Naive B cell (primary cell): ENCODE data around the gene PCSK1N. TPM values are rescaled to one million over a fixed set of nuclear protein-coding genes. Genes with fewer than 3 reads are reported as not detected.
"Not testable (repeated sequence)": the region's sequence is repeated elsewhere in the genome, so short reads cannot be mapped to it uniquely, and the experiment has no call there.

Experiments
- ATAC-seq, 2 donors: fragments of 150-1000 bp; cut with Tn5 transposase; 2 replicates each; pipeline ENCODE4 v1.10.0; 2021; ENCODE audit warnings: low read depth in 2 of 2, mild to moderate bottlenecking in 2 of 2, moderate library complexity in 2 of 2
- DNase-seq: peaks from one replicate; pipeline ENCODE4 v3.0.0; 2022
- H3K27ac Mint-ChIP-seq, 6 donors: one replicate each; pipeline ENCODE4 v1.8.0; 2020 to 2022; ENCODE audit warnings: mild to moderate bottlenecking in 6 of 6, mixed read lengths in 6 of 6, moderate library complexity in 5 of 6, inconsistent platforms in 2 of 6
- H3K27me3 Mint-ChIP-seq, 3 donors: one replicate each; pipeline ENCODE4 v1.8.0; 2021 to 2022; ENCODE audit warnings: mixed read lengths in 3 of 3, mild to moderate bottlenecking in 1 of 3
- H3K36me3 Mint-ChIP-seq, 2 donors: one replicate each; pipeline ENCODE4 v1.8.0; 2020 to 2022; ENCODE audit warnings: mixed read lengths in 2 of 2, inconsistent platforms in 1 of 2, mild to moderate bottlenecking in 1 of 2
- H3K4me1 Mint-ChIP-seq, 3 donors: one replicate each; pipeline ENCODE4 v1.8.0; 2020 to 2022; ENCODE audit warnings: mixed read lengths in 3 of 3, inconsistent platforms in 1 of 3, mild to moderate bottlenecking in 1 of 3, moderate library complexity in 1 of 3
- H3K4me3 Mint-ChIP-seq, 8 donors: one replicate each; pipeline ENCODE4 v1.8.0; 2020 to 2022; ENCODE audit warnings: mild to moderate bottlenecking in 8 of 8, mixed read lengths in 8 of 8, moderate library complexity in 8 of 8, inconsistent platforms in 2 of 8
- H3K9me3 Mint-ChIP-seq, 7 donors: one replicate each; pipeline ENCODE4 v1.8.0; 2020 to 2022; ENCODE audit warnings: mixed read lengths in 7 of 7, mild to moderate bottlenecking in 5 of 7, inconsistent platforms in 2 of 7, moderate library complexity in 1 of 7
- polyA plus RNA-seq, 6 donors: library from polyadenylated mRNA; unstranded; fragments of 300-500 nt; fragmentation: Illumina TruSeq; gene quantifications; one replicate each; pipeline ENCODE4 v1.2.3, GENCODE V29; 2021; ENCODE audit warnings: low read depth in 6 of 6

The PCSK1N gene, protein sequence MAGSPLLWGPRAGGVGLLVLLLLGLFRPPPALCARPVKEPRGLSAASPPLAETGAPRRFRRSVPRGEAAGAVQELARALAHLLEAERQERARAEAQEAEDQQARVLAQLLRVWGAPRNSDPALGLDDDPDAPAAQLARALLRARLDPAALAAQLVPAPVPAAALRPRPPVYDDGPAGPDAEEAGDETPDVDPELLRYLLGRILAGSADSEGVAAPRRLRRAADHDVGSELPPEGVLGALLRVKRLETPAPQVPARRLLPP
- polyA plus RNA-seq: under 1 TPM in 1 of 6 donors, not detected in 5; 0.57 TPM

DNA sequence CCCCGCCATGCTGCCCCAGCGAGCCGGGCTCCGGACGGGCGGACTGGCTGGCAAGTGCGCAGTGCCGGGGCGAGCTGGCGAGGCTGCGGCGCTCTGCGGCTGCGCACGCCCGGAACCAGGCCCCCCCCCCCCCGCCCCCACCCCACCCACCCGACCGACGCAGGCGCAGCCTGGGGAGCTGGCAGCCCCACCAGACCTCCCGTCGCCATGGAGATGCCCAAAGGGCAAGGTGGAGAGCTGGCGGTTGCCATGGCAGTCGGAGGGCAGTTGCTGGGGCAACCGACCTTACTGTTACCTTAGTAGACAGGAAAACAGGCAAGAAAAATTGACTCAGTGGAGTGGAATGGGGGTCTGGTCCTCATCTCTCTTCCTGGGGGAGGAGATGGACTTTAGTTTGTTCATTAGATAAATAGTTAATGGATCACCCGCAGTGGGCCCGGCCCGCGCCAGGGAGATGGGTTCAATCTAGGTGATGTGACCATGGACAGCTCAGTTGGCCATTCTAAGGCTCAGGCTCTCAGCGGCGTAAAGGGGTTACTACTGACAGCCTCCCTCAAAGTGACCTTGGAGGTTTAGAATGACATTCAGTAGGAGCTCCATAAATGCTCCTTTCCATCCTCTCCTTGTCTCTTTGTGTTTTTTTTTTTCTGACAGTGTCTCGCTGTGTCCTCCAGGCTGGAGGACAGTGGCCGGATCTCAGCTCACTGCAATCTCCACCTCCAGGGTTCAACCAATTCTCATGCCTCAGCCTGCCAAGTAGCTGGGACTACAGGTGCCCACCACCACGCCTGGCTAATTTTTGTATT, at the start of gene PCSK1N:
PCSK1N (minus strand) TSS at position 87 of the 806 bp plus-strand sequence; CDS start at position 9, 78 bp downstream.
- peak within 1 kb of the TSS in 4 of 6 donors; percentile 41 to 86 (median 76) for H3K27ac Mint-ChIP-seq
- H3K4me1 Mint-ChIP-seq: peaks cover 11 to 13% (median 12%) of the 10 kb centered on the region in 3 donors
- no peak for DNase-seq
- H3K9me3 Mint-ChIP-seq: peaks cover 0 to 6% (median 0%) of the 10 kb centered on the region in 7 donors
- H3K36me3 Mint-ChIP-seq: no peaks in the 10 kb centered on the region
- peak within 1 kb of the TSS; percentile 1 to 77 (median 64) for H3K4me3 Mint-ChIP-seq
- peaks cover 30 to 44% (median 38%) of the 10 kb centered on the region in 3 donors for H3K27me3 Mint-ChIP-seq
- ATAC-seq: peak; percentile 42 to 44

DNA sequence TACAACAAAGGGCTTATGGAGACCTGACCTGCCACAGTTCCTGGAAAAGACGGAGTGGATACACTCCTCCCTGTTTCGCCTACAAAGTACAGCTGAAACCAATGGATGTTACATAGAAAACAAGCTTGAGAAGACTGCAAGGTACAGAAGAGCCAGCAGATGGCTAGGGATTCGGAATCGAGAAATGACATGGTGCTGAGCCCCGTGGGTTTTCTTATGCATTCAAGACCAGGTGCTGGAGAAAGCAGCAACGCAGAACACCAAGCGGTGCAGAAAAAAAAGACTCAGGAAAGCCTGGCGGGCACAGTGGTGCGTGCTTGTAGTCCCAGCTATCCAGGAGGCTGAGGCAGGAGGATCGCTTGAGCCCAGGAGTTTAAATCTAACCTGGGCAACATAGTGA, 48.3 kb upstream of the PCSK1N start:
- Mint-ChIP-seq H3K36me3 (no peaks in the 10 kb centered on the region), H3K4me1 (no peaks in the 10 kb centered on the region), H3K9me3 (peaks cover 0 to 3% (median 0%) of the 10 kb centered on the region in 7 donors), H3K27ac (peak overlapping the region in 1 of 6 donors; percentile 25), H3K27me3 (no peaks in the 10 kb centered on the region), H3K4me3 (no peak overlapping the region)
- ATAC-seq (no peak), DNase-seq (no peak)

DNA sequence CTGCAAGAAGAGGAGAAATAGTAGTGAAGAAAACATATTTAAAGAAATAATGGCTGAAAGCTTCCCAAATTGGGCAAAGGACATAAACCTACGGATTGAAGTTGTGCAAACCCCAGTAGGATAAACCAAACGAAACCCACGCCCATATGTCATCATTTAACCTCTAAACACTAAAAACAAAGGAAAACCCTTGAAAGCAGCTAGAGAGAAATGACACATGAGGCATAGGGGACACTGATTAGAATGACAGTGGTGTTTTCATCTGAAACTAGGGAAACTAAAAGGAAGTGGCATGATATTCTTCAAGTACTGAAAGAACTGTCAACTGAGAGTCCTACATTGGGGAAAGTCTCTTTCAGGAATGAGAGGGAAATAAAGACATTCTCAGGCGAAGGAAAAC, 41.5 kb upstream of the PCSK1N start:
- not testable (repeated sequence) for H3K27ac Mint-ChIP-seq, ATAC-seq

DNA sequence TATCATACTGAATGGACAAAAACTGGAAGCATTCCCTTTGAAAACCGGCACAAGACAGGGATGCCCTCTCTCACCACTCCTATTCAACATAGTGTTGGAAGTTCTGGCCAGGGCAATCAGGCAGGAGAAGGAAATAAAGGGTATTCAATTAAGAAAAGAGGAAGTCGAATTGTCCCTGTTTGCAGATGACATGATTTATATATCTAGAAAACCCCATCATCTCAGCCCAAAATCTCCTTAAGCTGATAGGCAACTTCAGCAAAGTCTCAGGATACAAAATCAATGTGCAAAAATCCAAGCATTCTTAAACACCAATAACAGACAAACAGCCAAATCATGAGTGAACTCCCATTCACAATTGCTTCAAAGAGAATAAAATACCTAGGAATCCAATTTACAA, 36.6 kb upstream of the PCSK1N start:
- not testable (repeated sequence) for ATAC-seq, H3K4me3 Mint-ChIP-seq, H3K27ac Mint-ChIP-seq, H3K4me1 Mint-ChIP-seq, H3K36me3 Mint-ChIP-seq, H3K9me3 Mint-ChIP-seq, DNase-seq, H3K27me3 Mint-ChIP-seq

More for the DNA sequence above, 41.5 kb upstream of the PCSK1N start:
- not testable (repeated sequence) for H3K4me3 Mint-ChIP-seq, DNase-seq, H3K9me3 Mint-ChIP-seq, H3K36me3 Mint-ChIP-seq, H3K27me3 Mint-ChIP-seq, H3K4me1 Mint-ChIP-seq

DNA sequence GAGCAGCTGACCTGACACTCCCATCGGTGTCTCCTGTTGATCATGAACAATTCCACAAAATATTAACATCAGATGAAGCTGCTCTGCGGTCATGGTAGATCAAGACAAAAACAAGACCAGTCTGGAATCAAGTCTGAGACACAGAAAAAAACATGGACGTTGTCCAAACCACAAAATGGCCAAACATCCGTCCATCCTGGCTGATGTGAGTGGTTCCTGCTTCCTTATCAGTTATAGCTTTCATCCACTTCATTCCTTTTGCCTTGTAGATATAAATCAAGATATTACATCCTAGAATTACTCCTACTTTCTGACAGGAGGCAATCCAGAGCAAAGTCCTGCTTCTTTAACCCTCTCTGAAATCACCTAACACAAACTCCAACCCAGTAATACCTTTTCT, 28.8 kb upstream of the PCSK1N start:
- Mint-ChIP-seq H3K36me3 (no peaks in the 10 kb centered on the region), H3K4me3 (no peak overlapping the region), H3K27me3 (peaks cover 0 to 23% (median 0%) of the 10 kb centered on the region in 3 donors), H3K9me3 (peaks cover 0 to 2% (median 0%) of the 10 kb centered on the region in 7 donors), H3K27ac (no peak overlapping the region), H3K4me1 (no peaks in the 10 kb centered on the region)
- no peak for ATAC-seq
- no peak for DNase-seq

DNA sequence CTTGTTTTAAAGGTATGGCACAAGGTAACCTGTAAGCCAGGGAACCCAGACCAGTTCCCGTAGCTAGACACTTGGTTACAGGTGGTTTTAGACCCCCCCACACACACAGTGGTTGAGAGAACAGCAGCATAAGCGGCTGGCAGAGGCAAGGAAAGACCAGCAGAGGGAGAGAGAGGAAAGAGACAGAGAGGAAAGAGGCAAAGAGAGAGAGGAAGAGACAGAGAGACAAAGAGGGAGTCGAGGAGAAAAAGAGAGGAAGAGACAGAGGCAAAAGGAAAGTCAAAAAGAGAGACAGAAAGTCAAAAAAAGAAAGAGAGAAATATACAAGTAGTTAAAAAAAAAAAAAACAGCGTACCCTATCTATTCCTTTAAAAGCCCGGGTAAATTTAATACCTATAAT, 19.5 kb upstream of the PCSK1N start:
- H3K27ac Mint-ChIP-seq: no peak overlapping the region

DNA sequence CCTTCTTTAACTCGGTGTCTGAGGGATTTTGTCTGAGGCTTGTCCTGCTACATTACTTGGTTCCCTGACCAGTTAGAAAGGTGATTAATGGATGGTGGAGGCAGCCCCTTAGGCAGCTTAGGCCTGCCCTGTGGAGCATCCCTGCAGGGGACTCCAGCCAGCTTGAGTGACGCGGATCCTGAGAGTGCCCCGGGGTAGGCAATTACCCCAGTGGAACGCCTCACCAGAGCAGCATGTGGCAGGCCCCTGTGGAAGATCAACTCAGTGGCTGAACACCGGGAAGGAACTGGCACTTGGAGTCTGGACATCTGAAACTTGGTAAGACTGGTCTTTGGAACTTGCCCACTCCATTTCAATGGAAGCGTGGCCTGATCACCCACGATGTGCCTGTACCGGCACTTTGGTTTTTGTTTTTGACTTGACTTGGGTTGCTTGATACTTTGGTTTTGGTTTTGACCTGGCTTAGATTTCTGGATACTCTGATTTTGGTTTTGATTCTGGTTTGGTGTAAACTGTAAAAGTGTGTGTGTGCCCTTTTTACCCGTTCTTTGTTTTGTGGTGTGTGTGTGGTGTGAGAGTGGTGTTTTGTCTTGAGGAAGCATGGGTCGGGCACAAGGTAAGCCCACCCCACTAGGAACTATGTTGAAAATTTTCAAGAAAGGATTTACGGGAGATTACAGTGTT, 18.9 kb upstream of the PCSK1N start:
- H3K4me1 Mint-ChIP-seq, ATAC-seq, H3K36me3 Mint-ChIP-seq, H3K4me3 Mint-ChIP-seq, DNase-seq: not testable (repeated sequence)
- peaks cover 5 to 21% (median 16%) of the 10 kb centered on the region in 3 donors for H3K27me3 Mint-ChIP-seq
- H3K9me3 Mint-ChIP-seq: peaks cover 0 to 12% (median 0%) of the 10 kb centered on the region in 7 donors
- H3K27ac Mint-ChIP-seq: peak overlapping the region in 1 of 6 donors; percentile 45

More for the DNA sequence above, 19.5 kb upstream of the PCSK1N start:
- no peak for DNase-seq
- no peak overlapping the region for H3K4me3 Mint-ChIP-seq
- H3K27me3 Mint-ChIP-seq: peaks cover 5 to 21% (median 16%) of the 10 kb centered on the region in 3 donors
- peaks cover 0 to 8% of the 10 kb centered on the region in 2 donors for H3K36me3 Mint-ChIP-seq
- H3K4me1 Mint-ChIP-seq: peaks cover 0 to 7% (median 0%) of the 10 kb centered on the region in 3 donors
- no peak for ATAC-seq
- peaks cover 0 to 12% (median 0%) of the 10 kb centered on the region in 7 donors for H3K9me3 Mint-ChIP-seq

DNA sequence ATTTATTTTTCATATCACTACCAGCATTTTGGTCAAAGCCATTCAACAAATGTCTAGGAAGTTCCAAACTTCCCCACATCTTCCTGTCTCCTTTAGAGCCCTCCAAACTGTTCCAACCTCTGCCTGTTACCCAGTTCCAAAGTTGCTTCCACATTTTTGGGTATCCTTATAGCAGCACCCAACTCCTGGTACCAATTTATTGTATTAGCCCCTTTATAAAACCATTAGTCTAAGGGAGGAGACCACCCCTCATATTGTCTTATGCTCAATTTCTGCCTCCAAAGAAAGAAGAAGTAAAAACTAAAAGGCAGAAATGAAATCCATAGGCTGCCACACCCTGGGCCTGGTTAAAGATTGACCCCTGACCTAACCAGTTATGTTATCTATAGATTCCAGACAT, 18.1 kb upstream of the PCSK1N start:
- not testable (repeated sequence) for H3K36me3 Mint-ChIP-seq, DNase-seq

DNA sequence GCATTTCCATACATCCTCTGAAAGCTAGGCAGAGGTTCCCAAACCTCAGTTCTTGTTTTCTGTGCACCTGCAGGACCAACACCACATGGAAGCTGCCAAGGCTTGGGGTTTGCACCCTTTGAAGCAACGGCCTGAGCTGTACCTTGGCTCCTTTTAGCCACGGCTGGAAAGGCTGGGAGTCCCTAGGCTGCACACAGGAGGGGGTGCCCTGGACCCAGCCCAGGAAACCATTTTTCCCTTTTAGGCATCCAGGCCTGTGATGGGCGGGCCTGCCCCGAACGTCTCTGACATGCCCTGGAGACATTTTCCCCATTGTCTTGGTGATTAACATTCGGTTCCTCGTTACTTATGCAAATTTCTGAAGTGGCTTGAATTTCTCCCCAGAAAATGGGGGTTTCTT, 17.4 kb upstream of the PCSK1N start:
- H3K36me3 Mint-ChIP-seq: peaks cover 0 to 8% of the 10 kb centered on the region in 2 donors
- DNase-seq (no peak), ATAC-seq (no peak)
- no peak overlapping the region for H3K27ac Mint-ChIP-seq
- H3K9me3 Mint-ChIP-seq: peaks cover 0 to 12% (median 0%) of the 10 kb centered on the region in 7 donors
- H3K4me1 Mint-ChIP-seq: peaks cover 0 to 7% (median 0%) of the 10 kb centered on the region in 3 donors
- no peak overlapping the region for H3K4me3 Mint-ChIP-seq
- H3K27me3 Mint-ChIP-seq: peaks cover 5 to 21% (median 16%) of the 10 kb centered on the region in 3 donors

More for the DNA sequence above, 18.1 kb upstream of the PCSK1N start:
- ATAC-seq, H3K4me3 Mint-ChIP-seq, H3K4me1 Mint-ChIP-seq: not testable (repeated sequence)
- peaks cover 5 to 21% (median 16%) of the 10 kb centered on the region in 3 donors for H3K27me3 Mint-ChIP-seq
- H3K27ac Mint-ChIP-seq: peak overlapping the region in 1 of 6 donors; percentile 30
- peaks cover 0 to 12% (median 0%) of the 10 kb centered on the region in 7 donors for H3K9me3 Mint-ChIP-seq

DNA sequence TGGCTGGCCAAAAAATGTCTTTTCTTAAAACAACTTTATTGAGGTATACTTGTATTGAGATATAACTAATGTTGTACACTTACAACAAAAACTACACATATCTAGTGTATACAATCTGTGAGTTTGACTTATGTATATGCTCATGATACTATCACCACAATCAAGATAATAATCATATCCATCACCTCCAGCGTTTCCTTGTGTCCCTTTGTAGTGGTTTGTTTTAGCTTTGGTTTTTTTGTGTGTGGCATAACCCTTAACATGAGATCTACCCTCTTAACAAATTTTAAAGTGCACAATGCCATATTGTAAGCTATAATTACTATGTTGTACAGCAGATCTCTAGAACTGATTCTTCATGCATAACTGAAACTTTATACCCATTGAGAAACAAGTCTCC, 13.4 kb upstream of the PCSK1N start:
- DNase-seq: no peak
- no peak overlapping the region for H3K27ac Mint-ChIP-seq
- no peaks in the 10 kb centered on the region for H3K4me1 Mint-ChIP-seq
- peaks cover 0 to 11% (median 6%) of the 10 kb centered on the region in 3 donors for H3K27me3 Mint-ChIP-seq
- no peak overlapping the region for H3K4me3 Mint-ChIP-seq
- H3K9me3 Mint-ChIP-seq: peaks cover 0 to 14% (median 0%) of the 10 kb centered on the region in 7 donors
- no peak for ATAC-seq
- H3K36me3 Mint-ChIP-seq: peaks cover 0 to 8% of the 10 kb centered on the region in 2 donors

DNA sequence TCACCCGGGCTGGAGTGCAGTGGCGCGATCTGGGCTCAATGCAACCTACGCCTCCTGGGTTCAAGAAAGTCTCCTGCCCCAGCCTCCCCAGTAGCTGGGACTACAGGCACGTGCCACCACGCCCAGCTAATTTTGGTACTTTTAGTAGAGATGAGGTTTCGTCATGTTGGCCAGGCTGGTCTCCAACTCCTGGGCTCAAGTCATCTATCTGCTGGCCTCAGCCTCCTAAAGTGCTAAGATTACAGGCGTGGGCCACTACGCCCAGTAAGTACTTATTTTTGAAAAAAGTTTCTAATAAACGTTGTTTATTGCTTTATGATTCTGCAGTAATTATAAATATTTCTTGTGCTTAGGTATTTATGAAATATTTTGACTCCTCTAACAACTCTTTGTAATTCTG, 4.3 kb upstream of the PCSK1N start:
- Mint-ChIP-seq H3K27ac (no peak overlapping the region), H3K4me1 (peaks cover 3 to 8% (median 5%) of the 10 kb centered on the region in 3 donors), H3K36me3 (no peaks in the 10 kb centered on the region), H3K27me3 (peaks cover 9 to 29% (median 21%) of the 10 kb centered on the region in 3 donors), H3K4me3 (no peak overlapping the region), H3K9me3 (peaks cover 0 to 8% (median 0%) of the 10 kb centered on the region in 7 donors)
- ATAC-seq: no peak
- DNase-seq: no peak

DNA sequence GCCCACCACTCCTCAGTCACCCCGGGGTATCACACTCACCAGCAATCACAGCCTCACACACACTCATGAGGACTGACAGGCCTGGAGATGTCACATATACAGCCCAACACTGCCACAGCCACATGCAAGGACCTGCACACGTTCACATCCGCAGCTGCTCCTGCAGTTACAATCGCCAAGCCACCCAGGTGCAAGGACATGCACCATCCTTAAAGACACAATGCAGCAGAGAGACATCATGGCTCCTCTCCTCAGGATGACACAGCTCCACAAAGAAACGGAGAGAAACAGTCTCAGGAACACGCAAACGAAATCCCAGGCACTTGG, 1.1 kb downstream of the PCSK1N start:
- peak overlapping the region; percentile 1 to 77 (median 64) for H3K4me3 Mint-ChIP-seq
- peak overlapping the region in 1 of 6 donors; percentile 70 for H3K27ac Mint-ChIP-seq
- H3K4me1 Mint-ChIP-seq: peaks cover 11 to 13% (median 12%) of the 10 kb centered on the region in 3 donors
- H3K9me3 Mint-ChIP-seq: peaks cover 0 to 6% (median 0%) of the 10 kb centered on the region in 7 donors
- DNase-seq: no peak
- no peak for ATAC-seq
- no peaks in the 10 kb centered on the region for H3K36me3 Mint-ChIP-seq
- peaks cover 40 to 56% (median 43%) of the 10 kb centered on the region in 3 donors for H3K27me3 Mint-ChIP-seq

DNA sequence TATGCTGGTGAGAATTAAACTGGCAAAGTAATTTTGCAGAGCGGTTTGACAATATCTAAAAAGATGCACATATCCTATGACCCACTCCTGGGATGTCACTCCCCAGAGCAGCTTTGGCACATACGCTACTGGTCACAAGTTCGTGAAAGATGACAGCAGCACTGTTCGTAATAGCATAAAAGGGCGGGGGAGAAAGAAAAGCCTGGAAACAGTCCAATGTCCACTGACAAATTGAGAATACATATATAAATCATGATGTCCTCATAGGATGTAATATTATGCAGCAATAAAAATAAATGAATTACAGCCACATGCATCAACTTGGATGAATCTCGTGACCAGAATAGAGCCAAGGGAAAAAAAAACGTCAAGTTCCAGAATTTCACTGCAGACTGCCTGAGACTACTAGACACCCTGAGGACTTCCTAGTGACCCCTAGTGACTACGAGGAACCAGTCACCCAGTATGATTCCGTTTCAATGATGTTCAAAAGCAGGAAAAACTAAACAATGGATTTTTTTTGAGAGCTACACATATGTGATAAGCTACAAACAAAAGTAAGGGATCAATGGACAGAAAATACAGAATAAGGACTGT, 1.8 kb downstream of the PCSK1N start:
- no peaks in the 10 kb centered on the region for H3K36me3 Mint-ChIP-seq
- H3K4me3 Mint-ChIP-seq: peak overlapping the region in 1 of 8 donors; percentile 24
- DNase-seq (no peak), ATAC-seq (no peak)
- peaks cover 44 to 62% (median 50%) of the 10 kb centered on the region in 3 donors for H3K27me3 Mint-ChIP-seq
- peaks cover 0 to 6% (median 0%) of the 10 kb centered on the region in 7 donors for H3K9me3 Mint-ChIP-seq
- peaks cover 11 to 13% (median 12%) of the 10 kb centered on the region in 3 donors for H3K4me1 Mint-ChIP-seq
- peak overlapping the region in 1 of 6 donors; percentile 4 for H3K27ac Mint-ChIP-seq
